Stimulated activated naive CD4-positive, alpha-beta T cell (primary cell): ENCODE data around the gene NLGN3.

ENCODE experiments used
- DNase-seq, 6 experiments: peaks; one replicate each; lab custom pipeline; 2025; lab: John Stamatoyannopoulos, UW

NLGN3 gene

GRCh38 chrX:71214152-71214551 is 69.5 kb downstream of the NLGN3 start:
- no peak for DNase-seq

- DNase-seq: no peak
Measured at GRCh38 chrX:71214604-71215337, 70.1 kb downstream of the NLGN3 start.

DNA sequence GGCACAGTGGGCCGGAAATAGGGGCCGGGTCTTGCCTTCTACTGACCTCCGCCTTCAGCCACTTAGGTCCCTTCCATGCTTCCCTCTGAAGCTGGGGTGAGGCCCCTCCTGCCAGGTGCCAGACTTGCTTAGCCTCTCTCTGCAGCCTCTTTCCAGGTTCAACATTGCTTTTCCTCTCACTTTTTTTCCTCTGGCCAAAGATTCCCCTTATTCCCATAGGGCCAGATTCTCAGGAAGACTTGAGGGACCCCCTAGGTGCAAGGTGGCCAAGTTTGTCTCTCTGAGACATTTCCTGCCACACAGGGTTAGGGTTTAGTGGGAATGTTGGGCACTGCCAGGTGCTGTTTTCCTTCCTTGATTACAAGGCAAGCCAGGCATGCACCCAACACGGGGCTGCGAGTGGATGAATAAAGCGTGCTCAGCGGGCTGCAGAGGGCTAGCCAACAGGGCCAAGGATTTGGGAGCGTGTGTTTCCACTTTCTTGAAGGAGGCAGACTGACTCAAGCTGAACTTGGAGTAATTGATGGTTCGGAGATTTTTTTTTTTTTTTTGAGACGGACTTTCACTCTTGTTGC is 70.8 kb downstream of the NLGN3 start:
- no peak for DNase-seq

- no peak for DNase-seq
Measured at GRCh38 chrX:71216485-71216884, 71.8 kb downstream of the NLGN3 start.

DNA sequence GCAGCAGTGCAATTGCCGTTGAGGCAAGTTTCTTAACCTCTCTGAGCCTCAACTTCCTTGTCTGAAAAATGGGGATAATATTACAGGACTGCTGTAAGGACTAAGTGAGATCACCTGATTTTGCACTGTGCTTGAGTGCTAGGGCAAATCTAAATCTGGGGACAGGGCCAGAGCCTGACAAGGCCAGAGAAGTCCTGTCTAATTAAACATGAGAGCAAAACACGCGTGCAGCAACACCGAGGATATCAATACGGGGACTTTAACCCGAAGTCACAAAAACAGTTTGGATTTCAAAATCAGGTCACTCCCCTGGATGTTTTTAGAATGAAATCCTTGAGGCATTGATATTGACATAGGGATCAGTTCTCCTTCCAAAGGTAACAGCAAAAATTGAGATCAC is 72.7 kb downstream of the NLGN3 start:
- no peak for DNase-seq
